Measurements from ENCODE around the gene QRICH2.
"Not testable (repeated sequence)": the region's sequence is repeated elsewhere in the genome, so short reads cannot be mapped to it uniquely, and the experiment has no call there.

QRICH2 gene

DNA sequence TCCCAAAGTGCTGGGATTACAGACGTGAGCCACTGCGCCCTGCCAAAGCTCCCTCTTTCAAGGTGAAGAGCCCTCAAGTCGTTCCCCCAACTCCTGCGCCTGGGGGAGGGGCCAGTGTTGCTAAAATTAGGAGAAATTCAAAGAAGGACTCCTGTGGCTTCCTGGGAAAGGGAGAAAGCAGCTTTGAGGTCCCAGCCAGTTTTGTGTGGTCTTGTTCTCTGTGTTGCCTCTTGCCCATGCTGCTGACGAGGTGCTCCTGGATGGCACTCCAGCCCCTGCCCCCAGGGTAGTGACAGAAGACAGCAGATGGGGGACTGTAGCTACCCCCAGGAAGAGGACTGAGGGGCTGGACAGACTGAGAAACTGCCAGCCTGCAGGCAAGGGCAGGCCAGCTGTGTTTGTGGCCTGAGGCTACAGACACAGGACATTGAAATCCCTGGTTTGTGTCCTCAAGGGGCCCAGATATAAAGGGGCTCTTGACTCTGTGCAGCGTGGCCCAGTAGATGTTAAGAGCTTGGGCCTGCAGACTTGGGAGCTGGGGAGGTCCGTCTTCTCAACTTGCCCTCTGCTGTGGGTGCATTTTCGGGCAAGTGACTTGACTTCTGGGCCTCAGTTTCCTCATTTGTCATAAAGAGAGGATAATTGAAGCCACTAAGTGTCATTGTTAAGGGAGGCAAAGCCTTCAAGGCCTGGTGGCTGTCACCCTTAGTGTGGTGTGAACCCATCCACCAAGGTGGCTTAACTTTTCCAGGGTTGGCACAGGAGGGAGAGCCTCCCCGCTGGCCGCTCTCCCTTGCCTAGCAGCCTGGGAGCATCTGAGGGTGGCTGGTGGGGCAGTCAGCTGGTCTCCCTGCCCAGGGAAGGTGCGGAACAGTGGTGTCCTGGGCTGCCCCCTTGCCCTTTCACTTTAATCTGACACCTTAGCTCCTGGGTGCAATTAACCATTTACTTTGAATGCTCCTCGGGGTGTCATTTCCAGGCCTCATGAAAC lies 38.8 kb downstream of the QRICH2 start:
- peak; percentile 62 for FAIRE-seq
- DNase-seq (ENCODE audit: extremely low spot score, insufficient read length, low read depth), result no peak

- no peak for DNase-seq (ENCODE audit: extremely low spot score, insufficient read length, low read depth)
Measured at GRCh38 chr17:76268015-76268749, 39.9 kb downstream of the QRICH2 start.

GRCh38 chr17:76267581-76268001 lies 40.5 kb downstream of the QRICH2 start:
- FAIRE-seq, result peak; percentile 59

More at GRCh38 chr17:76268015-76268749, 39.9 kb downstream of the QRICH2 start:
- peak; percentile 85 for FAIRE-seq

DNA sequence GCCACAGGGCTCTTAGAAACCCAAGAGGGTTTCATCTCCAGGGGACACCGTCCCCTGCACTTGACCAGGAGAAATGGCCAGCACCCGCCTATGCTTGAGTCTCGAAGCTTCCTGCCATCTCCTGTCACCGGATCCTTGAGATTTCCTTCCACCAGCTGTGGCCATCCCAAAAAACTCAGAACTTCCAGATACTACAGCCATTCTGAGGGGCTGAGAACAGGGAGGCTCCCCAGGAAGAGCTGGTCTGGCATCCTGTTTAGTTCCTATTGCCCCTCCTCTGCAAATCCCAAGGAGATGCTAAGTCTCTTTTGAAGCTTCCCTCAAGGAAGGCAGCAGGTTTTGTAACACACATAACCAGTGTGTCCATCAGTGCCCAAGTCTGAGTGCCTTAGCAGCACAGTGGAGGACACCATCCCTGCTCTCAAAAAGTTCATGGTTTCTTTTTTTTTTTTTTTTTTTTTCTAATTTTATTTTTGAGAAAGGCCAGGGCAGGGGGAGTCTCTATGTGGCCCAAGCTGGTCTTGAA lies 41.0 kb downstream of the QRICH2 start:
- DNase-seq (ENCODE audit: extremely low spot score, insufficient read length, low read depth) (no peak), FAIRE-seq (no peak)

More at GRCh38 chr17:76267581-76268001, 40.5 kb downstream of the QRICH2 start:
- not testable (repeated sequence) for DNase-seq (ENCODE audit: extremely low spot score, insufficient read length, low read depth)

DNA sequence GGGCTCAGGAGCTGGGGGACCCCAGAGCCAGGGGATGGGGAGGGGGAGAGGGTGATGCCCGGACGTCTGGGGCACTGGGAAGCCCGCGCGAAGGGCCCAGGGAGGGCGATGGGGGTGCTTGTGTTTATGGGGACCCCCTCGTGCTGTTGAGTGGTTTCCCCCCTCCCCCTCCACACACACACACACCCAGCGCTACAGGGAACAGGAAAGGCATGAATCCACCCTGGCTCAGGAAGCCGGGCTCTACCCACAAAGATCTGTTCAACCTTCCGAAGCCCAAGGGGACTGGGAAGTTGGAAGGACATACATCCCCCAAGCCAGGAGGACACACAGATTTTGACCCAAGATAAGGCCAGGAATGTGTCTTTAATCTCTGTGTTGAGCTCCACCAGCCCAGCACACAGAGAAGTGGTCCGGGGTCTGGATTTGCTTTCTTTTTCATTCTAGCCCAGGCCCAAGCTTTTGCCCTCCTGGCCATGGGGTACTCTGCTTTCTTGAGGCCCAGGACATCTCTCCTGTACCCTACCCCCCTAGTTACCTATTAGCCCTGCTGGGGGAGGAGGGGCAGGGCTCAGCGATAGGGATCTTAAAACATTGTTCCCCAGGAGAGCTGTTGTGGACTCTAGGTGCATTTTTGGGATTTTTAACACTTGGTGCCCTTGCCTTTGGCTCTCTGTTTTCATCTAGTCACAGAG lies 41.7 kb downstream of the QRICH2 start:
- FAIRE-seq, result peak; percentile 18

DNA sequence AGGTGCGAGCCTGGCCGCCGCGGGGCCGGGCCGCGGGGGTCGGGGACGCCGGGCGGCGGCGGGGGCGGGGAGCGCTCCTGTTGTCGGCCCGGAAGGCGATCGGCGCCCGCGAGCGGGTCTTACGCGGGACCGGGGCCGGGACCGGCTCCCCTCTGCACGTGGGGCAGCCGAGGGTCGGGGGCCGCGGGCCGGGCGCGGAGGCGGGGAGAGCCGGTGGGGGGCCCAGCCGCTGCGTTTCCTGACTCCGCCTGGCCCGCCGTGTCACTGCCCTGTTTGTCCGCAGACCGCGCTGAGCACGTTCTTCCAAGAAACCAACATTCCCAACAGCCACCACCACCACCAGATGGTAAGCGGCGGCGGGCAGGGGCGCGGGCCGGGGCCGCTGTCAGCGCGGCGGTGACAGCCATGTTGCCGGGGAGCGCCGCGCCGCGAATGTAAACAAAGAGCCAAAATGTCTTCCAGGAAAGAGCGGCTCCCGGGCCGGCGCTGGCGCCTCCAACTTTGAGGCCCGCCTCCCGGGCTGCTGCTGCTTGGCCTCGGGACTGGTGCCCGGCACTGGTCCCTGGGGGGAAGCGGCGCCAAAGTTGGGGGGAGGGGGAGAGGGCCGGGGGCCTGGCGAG lies 42.3 kb downstream of the QRICH2 start:
- DNase-seq (ENCODE audit: extremely low spot score, insufficient read length, low read depth), result no peak
- FAIRE-seq, result no peak

More for the DNA sequence above, 41.7 kb downstream of the QRICH2 start:
- DNase-seq (ENCODE audit: extremely low spot score, insufficient read length, low read depth), result no peak

GRCh38 chr17:76264755-76265623 lies 43.1 kb downstream of the QRICH2 start, which contains the start of gene UBALD2:
UBALD2 (plus strand) TSS chr17:76265348; CDS start chr17:76265506, 158 bp downstream.
- FAIRE-seq (peak; percentile 98), DNase-seq (ENCODE audit: extremely low spot score, insufficient read length, low read depth) (peak; percentile 75)

- no peak for DNase-seq (ENCODE audit: extremely low spot score, insufficient read length, low read depth)
- no peak for FAIRE-seq
Measured at GRCh38 chr17:76264425-76264754, 43.7 kb downstream of the QRICH2 start.

GRCh38 chr17:76263896-76264295 lies 44.2 kb downstream of the QRICH2 start:
- no peak for DNase-seq (ENCODE audit: extremely low spot score, insufficient read length, low read depth)
- no peak for FAIRE-seq

DNA sequence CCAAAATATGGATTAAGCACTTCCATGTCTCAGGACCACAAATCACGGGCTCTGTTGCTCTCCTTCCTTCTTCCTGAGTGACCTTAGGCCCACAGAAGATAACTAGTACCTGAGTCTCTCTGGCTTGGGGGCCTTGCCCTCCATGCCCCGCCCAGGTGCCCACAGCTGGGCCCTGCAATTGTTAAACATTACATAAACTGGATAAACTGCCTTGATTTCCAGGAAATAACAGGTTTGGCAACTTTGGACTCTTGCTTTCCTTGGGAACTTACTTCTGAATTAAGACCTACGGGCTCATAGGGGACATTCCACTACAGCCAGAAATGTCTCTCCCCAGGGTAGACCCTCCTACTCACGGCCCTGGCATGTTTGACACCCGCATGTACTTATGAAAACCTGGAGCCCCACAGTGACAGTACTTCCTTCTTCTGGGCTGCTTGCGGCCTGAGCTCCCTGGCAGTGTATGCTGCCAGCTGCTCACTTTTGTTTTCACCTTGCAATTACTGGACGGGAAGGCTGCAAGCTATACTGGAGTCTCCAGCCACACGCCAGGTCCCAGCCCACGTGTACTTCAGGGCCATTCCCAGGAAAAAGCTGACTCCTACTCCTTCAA lies 45.2 kb downstream of the QRICH2 start:
- FAIRE-seq (peak; percentile 92), DNase-seq (ENCODE audit: extremely low spot score, insufficient read length, low read depth) (no peak)

GRCh38 chr17:76261421-76262215 lies 46.5 kb downstream of the QRICH2 start:
- FAIRE-seq (peak; percentile 81), DNase-seq (ENCODE audit: extremely low spot score, insufficient read length, low read depth) (no peak)

DNA sequence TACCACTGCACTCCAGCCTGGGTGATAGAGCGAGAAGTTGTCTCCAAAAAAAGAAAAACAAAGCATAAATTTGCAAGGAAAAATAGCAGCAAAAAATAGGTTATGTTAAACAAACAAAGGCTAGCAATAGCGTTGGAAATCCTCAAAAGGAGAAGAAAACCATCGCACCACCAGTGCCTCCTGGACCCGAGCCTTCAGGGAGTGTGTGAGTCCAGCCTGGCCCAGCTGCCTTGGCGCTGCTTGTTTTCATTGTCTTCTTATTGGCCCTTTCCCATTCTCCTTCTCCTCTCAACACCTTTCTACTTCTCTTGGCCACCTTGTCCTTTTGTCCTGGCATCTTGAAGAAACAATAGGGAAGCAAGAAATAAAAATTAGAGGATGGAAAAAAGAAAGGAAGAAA lies 47.4 kb downstream of the QRICH2 start:
- DNase-seq (ENCODE audit: extremely low spot score, insufficient read length, low read depth) (no peak), FAIRE-seq (no peak)

DNA sequence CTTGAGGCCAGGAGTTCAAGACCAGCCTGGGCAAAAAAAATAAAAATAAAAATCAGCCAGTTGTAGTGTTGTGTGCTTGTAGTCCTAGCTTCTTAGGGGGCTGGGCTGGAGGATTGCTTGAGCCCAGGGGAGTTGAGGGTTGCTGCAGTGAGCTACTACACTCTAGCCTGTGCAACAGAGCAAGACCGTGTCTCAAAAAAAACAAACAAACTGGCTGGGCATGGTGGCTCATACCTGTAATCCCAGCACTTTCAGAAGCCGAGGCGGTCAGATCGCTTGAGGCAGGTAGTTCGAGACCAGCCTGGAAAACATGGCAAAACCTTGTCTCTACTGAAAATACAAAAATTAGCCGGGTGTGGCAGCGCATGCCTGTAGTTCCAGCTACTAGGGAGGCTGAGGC lies 47.9 kb downstream of the QRICH2 start:
- no peak for DNase-seq (ENCODE audit: extremely low spot score, insufficient read length, low read depth)
- peak; percentile 82 for FAIRE-seq

DNA sequence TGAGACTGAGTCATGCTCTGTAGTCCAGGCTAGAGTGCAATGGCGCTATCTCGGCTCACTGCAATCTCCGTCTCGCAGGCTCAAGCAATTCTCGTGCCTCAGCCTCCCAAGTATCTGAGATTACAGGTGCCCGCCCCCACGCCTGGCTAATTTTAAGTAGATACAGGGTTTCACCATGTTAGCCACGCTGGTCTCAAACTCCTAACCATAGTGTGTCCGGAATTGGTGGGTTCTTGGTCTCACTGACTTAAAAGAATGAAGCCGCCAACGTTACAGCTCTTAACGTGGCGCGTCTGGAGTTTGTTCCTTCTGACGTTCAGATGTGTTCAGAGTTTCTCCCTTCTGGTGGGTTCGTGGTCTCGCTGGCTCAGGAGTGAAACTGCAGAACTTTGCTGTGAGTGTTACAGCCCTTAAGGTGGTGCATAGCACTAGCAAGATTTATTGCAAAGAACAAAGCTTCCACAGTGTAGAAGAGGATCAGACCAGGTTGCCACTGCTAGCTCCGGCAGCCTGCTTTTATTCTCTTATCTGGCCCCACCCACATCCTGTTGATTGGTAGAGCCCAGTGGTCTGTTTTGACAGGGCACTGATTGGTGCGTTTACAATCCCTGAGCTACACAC lies 51.5 kb downstream of the QRICH2 start:
- not testable (repeated sequence) for FAIRE-seq; DNase-seq (ENCODE audit: extremely low spot score, insufficient read length, low read depth)

GRCh38 chr17:76255801-76256429 lies 52.2 kb downstream of the QRICH2 start:
- DNase-seq (ENCODE audit: extremely low spot score, insufficient read length, low read depth) (no peak), FAIRE-seq (no peak)

GRCh38 chr17:76254275-76254674 lies 53.8 kb downstream of the QRICH2 start:
- DNase-seq (ENCODE audit: extremely low spot score, insufficient read length, low read depth) (no peak), FAIRE-seq (no peak)

- FAIRE-seq (no peak), DNase-seq (ENCODE audit: extremely low spot score, insufficient read length, low read depth) (no peak)
Measured at GRCh38 chr17:76253841-76254240, 54.2 kb downstream of the QRICH2 start.
